GM21526 (cell line): ENCODE results near the gene KRTDAP.

Experiments used
- ATAC-seq: cut with Tn5 transposase; IDR thresholded peaks from one replicate; pipeline ENCODE4 v1.9.1; 2021; ENCODE audit warnings: moderate library complexity; ENCODE audit not compliant: unreplicated experiment, low FRiP score

The KRTDAP gene

GRCh38 chr19:35513628-35514281 lies 23.5 kb upstream of the KRTDAP start, which contains the start of gene DMKN:
DMKN (minus strand) TSS chr19:35513649; CDS start chr19:35513475, 174 bp downstream.
- no peak for ATAC-seq

GRCh38 chr19:35512831-35513627 lies 22.8 kb upstream of the KRTDAP start:
- no peak for ATAC-seq

- ATAC-seq, result no peak
These were observed 21.1 kb upstream of the KRTDAP start for GRCh38 chr19:35511337-35511736.

- ATAC-seq, result no peak
These were observed 20.3 kb upstream of the KRTDAP start for GRCh38 chr19:35510626-35510964.

- ATAC-seq, result no peak
These were observed 19.8 kb upstream of the KRTDAP start for GRCh38 chr19:35509861-35510625.

- no peak for ATAC-seq
These were observed 18.9 kb upstream of the KRTDAP start for GRCh38 chr19:35509018-35509652.

GRCh38 chr19:35508129-35508528 lies 17.9 kb upstream of the KRTDAP start:
- ATAC-seq, result no peak

- no peak for ATAC-seq
These were observed 17.3 kb upstream of the KRTDAP start for GRCh38 chr19:35507561-35507960.

- no peak for ATAC-seq
These were observed 15.7 kb upstream of the KRTDAP start for GRCh38 chr19:35506011-35506410.

- ATAC-seq, result no peak
These were observed 12.5 kb upstream of the KRTDAP start for GRCh38 chr19:35502751-35503150.

GRCh38 chr19:35501684-35502083 lies 11.4 kb upstream of the KRTDAP start:
- ATAC-seq, result no peak

GRCh38 chr19:35500611-35501010 lies 10.3 kb upstream of the KRTDAP start:
- no peak for ATAC-seq

GRCh38 chr19:35498984-35499527 lies 8.8 kb upstream of the KRTDAP start:
- ATAC-seq, result no peak

GRCh38 chr19:35498220-35498619 lies 8.0 kb upstream of the KRTDAP start:
- ATAC-seq, result no peak

- no peak for ATAC-seq
These were observed 7.1 kb upstream of the KRTDAP start for GRCh38 chr19:35497406-35497805.

GRCh38 chr19:35495107-35496064 lies 5.1 kb upstream of the KRTDAP start:
- no peak for ATAC-seq

GRCh38 chr19:35493971-35494370 lies 3.7 kb upstream of the KRTDAP start:
- no peak for ATAC-seq

- ATAC-seq, result no peak
These were observed 1.6 kb upstream of the KRTDAP start for GRCh38 chr19:35491836-35492360.

GRCh38 chr19:35488677-35489076 lies 1.6 kb downstream of the KRTDAP start:
- ATAC-seq, result no peak
